Muscle of leg (tissue), 11 donors: ENCODE results near the gene MADD. TPM values are rescaled to one million over a fixed set of nuclear protein-coding genes. Genes with fewer than 3 reads are reported as not detected.

Experiments used
- DNase-seq: peaks from one replicate; pipeline ENCODE4 v3.0.0; 2013
- H3K27ac ChIP-seq: one replicate; pipeline ENCODE4 v1.5.1; 2013; ENCODE audit warnings: mild to moderate bottlenecking, low read length, control low read depth
- H3K27me3 ChIP-seq: one replicate; pipeline ENCODE4 v1.6.1; 2013; ENCODE audit warnings: low read length; ENCODE audit not compliant: control insufficient read depth, insufficient read depth
- H3K36me3 ChIP-seq: one replicate; pipeline ENCODE4 v1.6.1; 2013; ENCODE audit warnings: low read length; ENCODE audit not compliant: control insufficient read depth, insufficient read depth
- H3K4me1 ChIP-seq: one replicate; pipeline ENCODE4 v1.6.1; 2013; ENCODE audit warnings: low read length; ENCODE audit not compliant: control insufficient read depth, insufficient read depth
- H3K4me3 ChIP-seq: one replicate; pipeline ENCODE4 v1.5.1; 2013; ENCODE audit warnings: low read length, control low read depth
- H3K9me3 ChIP-seq: replicated peaks from 2 replicates; pipeline ENCODE4 v1.6.1; 2013; ENCODE audit warnings: low read depth, low read length; ENCODE audit not compliant: control insufficient read depth
- WGBS: methylation state at CpG from one replicate; pipeline ENCODE4 v1.1.5; 2013; ENCODE audit warnings: missing lambda C conversion rate; ENCODE audit not compliant: insufficient coverage; 5-methylcytosine and 5-hydroxymethylcytosine counted together
- polyA plus RNA-seq, 8 donors: library from polyadenylated mRNA; unstranded; fragments of 120-200 nt; gene quantifications; one replicate each; pipeline versions ENCODE4 v1.2.1 to v1.2.3, GENCODE V29; 2013; ENCODE audit warnings: inconsistent platforms in 1 of 8, low replicate concordance in 1 of 8; ENCODE audit not compliant: insufficient read length in 8 of 8, insufficient read depth in 1 of 8
- total RNA-seq: library from RNA; stranded (reverse); fragments of 120-200 nt; gene quantifications from one replicate; pipeline ENCODE4 v1.2.4, GENCODE V29; 2013

Gene MADD
- total and polyA plus RNA-seq, 9 donors, result 16.7 to 34.3 (median 30.0) TPM

DNA sequence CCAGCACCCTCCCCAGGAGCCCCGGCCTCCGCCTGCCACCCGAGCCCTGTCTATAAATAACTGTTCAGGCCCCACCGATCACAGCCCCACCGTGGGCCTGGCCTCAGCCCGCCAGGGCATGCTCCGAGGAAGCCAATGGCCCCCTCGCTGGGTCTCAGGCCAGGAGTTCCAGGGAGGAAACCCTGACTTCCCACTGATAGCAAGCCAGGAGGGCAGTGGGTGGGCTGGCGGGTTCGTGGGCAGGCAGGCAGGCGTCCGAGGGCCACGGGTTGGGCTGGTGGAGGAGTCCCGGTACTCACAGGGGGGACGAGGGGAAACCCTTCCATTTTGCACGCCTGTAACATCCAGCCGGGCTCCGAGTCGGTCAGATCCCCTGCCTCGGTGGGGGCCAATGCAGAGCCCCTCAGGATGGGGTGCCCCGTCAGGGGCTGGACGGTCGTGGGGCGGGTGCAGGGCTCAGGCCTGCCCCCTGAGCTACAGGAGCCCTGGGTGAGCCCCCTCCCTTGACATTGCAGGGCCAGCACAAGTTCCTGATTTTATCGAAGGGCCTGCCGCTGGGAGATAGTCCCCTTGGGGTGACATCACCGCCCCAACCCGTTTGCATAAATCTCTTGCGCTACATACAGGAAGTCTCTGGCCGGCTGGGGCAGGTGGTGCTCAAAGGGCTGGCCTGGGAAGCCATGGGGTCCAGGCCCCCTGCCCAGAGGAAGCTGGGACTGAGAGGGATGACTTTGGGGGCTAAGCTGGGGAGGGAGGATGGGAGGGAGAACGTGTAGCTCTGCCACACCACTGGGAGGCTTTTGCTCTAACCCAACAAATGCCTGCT lies 108.3 kb downstream of the MADD start, which contains the start of gene SPI1:
Gene SPI1 (minus strand): TSS at position 538 of the 826 bp plus-strand sequence. CDS start 194 bp downstream, at position 344.
- peak within 1 kb of the TSS; percentile 32 for H3K4me3 ChIP-seq

DNA sequence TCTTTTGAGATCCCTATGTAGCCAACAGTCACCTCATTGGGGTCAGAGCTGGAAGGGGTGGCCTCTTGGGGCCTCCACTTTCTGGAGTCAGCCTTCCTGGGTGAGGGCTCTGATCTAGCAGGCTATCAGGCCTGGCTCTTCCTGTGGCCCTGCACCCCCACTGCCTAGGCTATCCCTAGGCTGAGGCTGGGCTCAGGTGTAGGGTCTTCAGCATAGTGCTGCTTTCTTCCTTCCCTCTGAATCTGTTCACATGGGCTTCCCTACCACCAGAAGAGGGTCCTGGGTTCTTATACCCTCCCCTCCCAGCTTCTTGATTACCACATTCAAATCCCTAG lies 108.9 kb downstream of the MADD start:
- DNase-seq, result no peak
- H3K4me1 ChIP-seq, result peaks cover 5% of the 10 kb centered on the region
- H3K9me3 ChIP-seq, result no peaks in the 10 kb centered on the region
- no peaks in the 10 kb centered on the region for H3K27me3 ChIP-seq
- no peak overlapping the region for H3K4me3 ChIP-seq
- peak overlapping the region; percentile 18 for H3K27ac ChIP-seq
- H3K36me3 ChIP-seq, result no peaks in the 10 kb centered on the region

More for the DNA sequence above, 108.3 kb downstream of the MADD start, which contains the start of gene SPI1:
- H3K27me3 ChIP-seq, result no peaks in the 10 kb centered on the region
- no peaks in the 10 kb centered on the region for H3K9me3 ChIP-seq
- H3K27ac ChIP-seq, result peak within 1 kb of the TSS; percentile 59
- no peaks in the 10 kb centered on the region for H3K36me3 ChIP-seq
- H3K4me1 ChIP-seq, result peaks cover 5% of the 10 kb centered on the region
- peak; percentile 65 for DNase-seq
- WGBS, result 61% methylated on average over 29 of the region's 31 CpGs

DNA sequence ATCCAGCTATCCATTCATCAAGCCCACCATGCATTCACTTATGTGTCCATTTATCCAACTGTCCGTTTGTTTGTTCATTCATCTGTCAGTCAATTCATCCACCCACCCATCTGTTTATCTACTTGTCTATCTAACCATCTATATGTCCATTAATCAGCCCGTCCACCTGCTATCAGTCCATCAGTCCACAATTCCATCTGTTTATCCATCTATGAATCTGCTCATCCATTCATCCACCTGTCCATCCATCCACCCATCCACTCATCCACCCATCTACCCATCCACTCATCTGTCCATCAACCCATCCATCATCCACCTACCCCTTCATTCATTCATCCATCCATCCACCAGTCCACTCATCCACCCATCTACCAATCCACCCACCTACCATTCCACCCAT lies 109.4 kb downstream of the MADD start:
- Histone ChIP-seq H3K4me3 (no peak overlapping the region), H3K9me3 (no peaks in the 10 kb centered on the region), H3K27ac (no peak overlapping the region), H3K4me1 (peaks cover 5% of the 10 kb centered on the region), H3K36me3 (no peaks in the 10 kb centered on the region), H3K27me3 (no peaks in the 10 kb centered on the region)
- no peak for DNase-seq
- WGBS, result 88% methylated on average over 2 of the region's 2 CpGs

Other genes with a start within 250 kb of the MADD start
- gene ARFGAP2, start 93.3 kb upstream of the MADD start, total RNA-seq, result 90.2 TPM
- gene ARFGAP2, start 93.3 kb upstream of the MADD start, polyA plus RNA-seq, result 10 to 100 TPM; 59.8 to 91.0 (median 72.3) TPM
- 215 TPM for gene PACSIN3, start 83.7 kb upstream of the MADD start, total RNA-seq
- gene PACSIN3, start 83.7 kb upstream of the MADD start, polyA plus RNA-seq, result 100 to 1,000 TPM; 123 to 239 (median 203) TPM
- 11.9 TPM for gene DDB2, start 55.2 kb upstream of the MADD start, total RNA-seq
- 10 to 100 TPM in 7 of 8 donors, 1 to 10 TPM in 1; 9.7 to 15.1 (median 12.1) TPM for gene DDB2, start 55.2 kb upstream of the MADD start, polyA plus RNA-seq
- 15.6 TPM for gene ACP2, start 21.3 kb upstream of the MADD start, total RNA-seq
- 10 to 100 TPM; 19.3 to 31.8 (median 28.4) TPM for gene ACP2, start 21.3 kb upstream of the MADD start, polyA plus RNA-seq
- gene NR1H3, start 12.1 kb upstream of the MADD start, total RNA-seq, result 18.8 TPM
- 10 to 100 TPM; 12.9 to 26.2 (median 15.1) TPM for gene NR1H3, start 12.1 kb upstream of the MADD start, polyA plus RNA-seq
- gene MYBPC3, start 82.6 kb downstream of the MADD start, total RNA-seq, result 0.13 TPM
- 1 to 10 TPM in 1 of 8 donors, under 1 TPM in 7; 0.06 to 1.1 (median 0.30) TPM for gene MYBPC3, start 82.6 kb downstream of the MADD start, polyA plus RNA-seq
- 3.6 TPM for gene SPI1, start 108.4 kb downstream of the MADD start, total RNA-seq
- gene SPI1, start 108.4 kb downstream of the MADD start, polyA plus RNA-seq, result 1 to 10 TPM; 5.6 to 8.2 (median 6.0) TPM
- gene SLC39A13, start 138.5 kb downstream of the MADD start, total RNA-seq, result 37.7 TPM
- gene SLC39A13, start 138.5 kb downstream of the MADD start, polyA plus RNA-seq, result 10 to 100 TPM; 36.2 to 46.5 (median 42.5) TPM
- 99.1 TPM for gene PSMC3, start 156.3 kb downstream of the MADD start, total RNA-seq
- gene PSMC3, start 156.3 kb downstream of the MADD start, polyA plus RNA-seq, result 100 to 1,000 TPM; 125 to 159 (median 136) TPM
- 57.9 TPM for gene RAPSN, start 179.0 kb downstream of the MADD start, total RNA-seq
- 100 to 1,000 TPM in 3 of 8 donors, 10 to 100 TPM in 5; 89.9 to 113 (median 99.4) TPM for gene RAPSN, start 179.0 kb downstream of the MADD start, polyA plus RNA-seq